Ovary (tissue), 9 donors: ENCODE results near the gene CKS1B. TPM values are rescaled to one million over a fixed set of nuclear protein-coding genes. Genes with fewer than 3 reads are reported as not detected.

Experiments
- DNase-seq, 5 donors: peaks; one replicate each; pipeline ENCODE4 v3.0.0-alpha.2; 2019 to 2020
- H3K27ac ChIP-seq, 2 donors: fragments of 200-600 bp; one replicate each; pipeline versions ENCODE4 v1.5.1 to v1.8.0; 2019 to 2022
- H3K27me3 ChIP-seq: fragments of 200-600 bp; one replicate; pipeline ENCODE4 v1.8.0; 2022
- H3K36me3 ChIP-seq: fragments of 200-600 bp; sonication (generic); one replicate; pipeline ENCODE4 v1.5.1; 2019
- H3K4me1 ChIP-seq: one replicate; pipeline ENCODE4 v1.8.1; 2013; ENCODE audit warnings: mild to moderate bottlenecking, moderate library complexity; ENCODE audit not compliant: insufficient read depth
- H3K4me3 ChIP-seq: fragments of 200-600 bp; sonication (generic); one replicate; pipeline ENCODE4 v1.5.1; 2017
- H3K9me3 ChIP-seq, 2 donors: fragments of 200-600 bp in 1 of 2; sonication (generic) in 1 of 2; one replicate each; pipeline versions ENCODE4 v1.5.1 to v1.8.1; 2013 to 2019; ENCODE audit warnings: mild to moderate bottlenecking in 1 of 2, moderate library complexity in 1 of 2
- CTCF ChIP-seq, 3 donors: fragments of 450-650 bp in 2 of 3; fragments of 200-600 bp in 1 of 3; IDR thresholded peaks; one replicate each; pipeline versions ENCODE4 v1.5.1 to v1.8.0; 2016 to 2022; ENCODE audit warnings: antibody characterized with exemption in 3 of 3, mild to moderate bottlenecking in 1 of 3
- EP300 ChIP-seq: sonication (generic); formaldehyde crosslinking; IDR thresholded peaks from one replicate; pipeline ENCODE4 v1.6.1; 2017; ENCODE audit warnings: antibody characterized with exemption
- POLR2A ChIP-seq: fragments of 450-650 bp; IDR thresholded peaks from one replicate; pipeline ENCODE4 v1.6.1; 2017; ENCODE audit warnings: antibody characterized with exemption, mild to moderate bottlenecking, moderate library complexity
- WGBS, 3 donors: extraction: QIAGEN DNeasy Blood & Tissue Kit in 1 of 3; methylation state at CpG; one replicate each; pipeline versions ENCODE4 v1.1.5 to v1.1.7; 2013 to 2017; 5-methylcytosine and 5-hydroxymethylcytosine counted together
- intact Hi-C, 4 donors: fragments of 100-400 bp; cut with DNase I; formaldehyde crosslinking; loops; one replicate each; pipeline versions ENCODE4 v1.11.0 to v1.15.1; 2022 to 2023
- polyA plus RNA-seq, 2 donors: library from polyadenylated mRNA; stranded (reverse); fragments of 200-250 nt in 1 of 2; fragments of 350-450 nt in 1 of 2; fragmentation: Illumina TruSeq in 1 of 2; extraction: RNeasy Lipid Tissue Mini Kit (QIAGEN cat#74804) in 1 of 2; gene quantifications; one replicate each; pipeline ENCODE4 v1.2.3, GENCODE V29; 2013 to 2014
- total RNA-seq, 7 donors: library from RNA; depleted of rRNA in 2 of 7; stranded (reverse); fragments of >200 nt in 2 of 7; fragmentation: NEBNext Ultra II Directional in 3 of 7; extraction: Animal tissue kit (Norgen Biotek cat#: 25700) in 3 of 7; gene quantifications; one replicate each; pipeline versions ENCODE4 v1.1.0 to v1.2.4, GENCODE V29; 2016 to 2023
- donor health status: DM: no; HTN: no; CAD: no; lungs with moderate emphysema.
- donor health status: DM: no; HTN: no; CAD: no.
- donor health status: Bipolar disorder and iron deficiency.
- donor health status: DM: yes; HTN: yes; CAD: no.
- donor health status: DM: no; HTN: no; CAD: no.
- donor health status: DM: yes; HTN: yes; CAD: no.

CKS1B gene
- total and polyA plus RNA-seq, 9 donors, result 12.2 to 55.8 (median 28.0) TPM

- peak; percentile 75 to 86 (median 82) for DNase-seq
- Histone ChIP-seq H3K4me1 (peaks cover 8% of the 10 kb centered on the region), H3K9me3 (no peaks in the 10 kb centered on the region), H3K36me3 (no peaks in the 10 kb centered on the region), H3K27me3 (no peaks in the 10 kb centered on the region), H3K4me3 (peak within 1 kb of the TSS; percentile 82), H3K27ac (peak within 1 kb of the TSS; percentile 96 to 99)
- TF ChIP-seq CTCF (IDR thresholded peaks at IDR 0.05) (peak; percentile 4 to 96 (median 92)), EP300 (no peak), POLR2A (peak; percentile 72)
- intact Hi-C loops, result loop anchor here in 3 of 4 donors (5.0 kb wide), 2 partner anchors 36 to 41 kb away; partner anchors contain the start of gene ZBTB7B (in 1 of the 3)
- 0 to 1% (median 0%) methylated on average over 42 to 93 of the region's 93 CpGs for WGBS, 3 donors
These were observed 13.0 kb upstream of the CKS1B start, which contains the start of gene PYGO2 for GRCh38 chr1:154961207-154962155. PYGO2 (minus strand) TSS chr1:154961782; CDS start chr1:154961576, 206 bp downstream.

DNA sequence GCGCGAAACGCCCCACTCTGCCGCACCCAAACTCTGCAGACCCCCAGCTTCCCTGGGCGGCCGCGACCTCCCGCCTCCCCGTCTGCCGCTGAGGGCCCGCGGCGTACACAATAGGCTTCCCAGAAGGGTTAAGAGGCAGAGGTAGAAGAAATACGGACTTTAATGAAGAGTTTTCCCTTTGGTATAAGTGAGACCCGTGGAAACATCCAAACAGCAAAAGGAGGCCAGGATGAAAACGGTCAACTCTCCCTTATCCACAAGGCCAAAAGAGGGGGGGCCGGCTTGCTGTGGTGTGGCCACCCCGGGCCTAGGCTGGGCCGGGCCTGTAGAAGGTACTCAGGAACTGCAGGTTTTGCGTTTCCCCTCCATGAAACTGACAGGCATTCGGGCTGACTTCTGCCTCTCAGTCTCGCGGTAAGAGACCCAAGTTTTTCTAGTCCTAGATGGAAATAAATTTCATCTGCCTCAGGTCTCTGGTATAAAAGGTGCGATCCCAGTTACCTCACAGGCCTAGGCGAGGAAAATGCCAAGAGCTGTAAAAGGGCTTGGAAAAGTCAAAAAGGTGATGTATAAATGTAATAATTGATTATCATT lies 12.2 kb upstream of the CKS1B start:
- H3K27ac ChIP-seq, result peak overlapping the region; percentile 96 to 99
- intact Hi-C loops, result loop anchor here in 3 of 4 donors (5.0 kb wide), 2 partner anchors 35 to 40 kb away; partner anchors contain the start of gene ZBTB7B (in 1 of the 3)
- peaks cover 1% of the 10 kb centered on the region for H3K4me1 ChIP-seq
- H3K36me3 ChIP-seq, result no peaks in the 10 kb centered on the region
- DNase-seq, result peak in 2 of 5 donors; percentile 61 to 64
- peak overlapping the region; percentile 82 for H3K4me3 ChIP-seq
- no peaks in the 10 kb centered on the region for H3K27me3 ChIP-seq
- WGBS, 3 donors, result 3 to 4% (median 3%) methylated on average over 25 of the region's 25 CpGs
- TF ChIP-seq CTCF (IDR thresholded peaks at IDR 0.05) (no peak), EP300 (no peak), POLR2A (no peak)
- no peaks in the 10 kb centered on the region for H3K9me3 ChIP-seq

GRCh38 chr1:154962795-154963330 lies 11.6 kb upstream of the CKS1B start:
- no peak overlapping the region for H3K27ac ChIP-seq
- DNase-seq, result peak in 1 of 5 donors; percentile 31
- H3K4me3 ChIP-seq, result no peak overlapping the region
- TF ChIP-seq CTCF (IDR thresholded peaks at IDR 0.05), result no peak
- no peak for TF ChIP-seq POLR2A
- TF ChIP-seq EP300, result no peak
- H3K27me3 ChIP-seq, result no peaks in the 10 kb centered on the region
- intact Hi-C loops, result loop anchor here in 3 of 4 donors (5.0 kb wide), 2 partner anchors 34 to 39 kb away; partner anchors contain the start of gene ZBTB7B (in 1 of the 3)
- H3K36me3 ChIP-seq, result no peaks in the 10 kb centered on the region
- WGBS, 3 donors, result 56 to 62% (median 58%) methylated on average over 6 of the region's 6 CpGs
- H3K9me3 ChIP-seq, result no peaks in the 10 kb centered on the region
- H3K4me1 ChIP-seq, result no peaks in the 10 kb centered on the region

GRCh38 chr1:154963643-154964042 lies 10.8 kb upstream of the CKS1B start:
- no peak for TF ChIP-seq CTCF (IDR thresholded peaks at IDR 0.05)
- TF ChIP-seq EP300, result no peak
- TF ChIP-seq POLR2A, result no peak
- DNase-seq, result peak in 1 of 5 donors; percentile 25
- intact Hi-C loops, result loop anchor here in 3 of 4 donors (5.0 kb wide), 2 partner anchors 34 to 39 kb away; partner anchors contain the start of gene ZBTB7B (in 1 of the 3)
- Histone ChIP-seq H3K27ac (no peak overlapping the region), H3K4me3 (no peak overlapping the region), H3K27me3 (no peaks in the 10 kb centered on the region), H3K9me3 (no peaks in the 10 kb centered on the region), H3K36me3 (no peaks in the 10 kb centered on the region), H3K4me1 (no peaks in the 10 kb centered on the region)
- WGBS, 3 donors, result 68 to 72% (median 71%) methylated on average over 8 of the region's 8 CpGs
